ENCODE results near the gene PPP2R2D.

The PPP2R2D gene

GRCh38 chr10:132003282-132003924, 102.6 kb downstream of the PPP2R2D start:
- DNase-seq, result no peak

DNA sequence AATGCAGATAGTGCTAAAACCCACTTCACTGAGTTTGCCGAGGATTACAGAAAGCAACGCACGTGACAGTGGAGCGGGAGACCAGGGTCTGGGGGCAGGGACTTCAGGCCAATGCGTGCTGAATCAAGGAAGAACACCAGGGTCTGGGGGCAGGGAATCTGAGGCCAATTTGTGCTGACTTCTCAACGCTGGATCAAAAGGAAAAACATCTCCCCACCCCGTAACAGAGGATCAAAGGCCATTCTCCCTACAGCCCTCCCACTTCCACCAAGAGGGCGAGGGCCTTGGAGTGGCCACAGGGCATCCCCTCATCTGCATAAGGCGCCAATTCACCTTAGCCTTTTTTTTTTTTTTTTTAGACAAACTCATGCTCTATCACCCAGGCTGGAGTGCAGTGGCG, 103.2 kb downstream of the PPP2R2D start:
- DNase-seq, result no peak

GRCh38 chr10:132005147-132005546, 104.3 kb downstream of the PPP2R2D start:
- DNase-seq, result no peak

DNA sequence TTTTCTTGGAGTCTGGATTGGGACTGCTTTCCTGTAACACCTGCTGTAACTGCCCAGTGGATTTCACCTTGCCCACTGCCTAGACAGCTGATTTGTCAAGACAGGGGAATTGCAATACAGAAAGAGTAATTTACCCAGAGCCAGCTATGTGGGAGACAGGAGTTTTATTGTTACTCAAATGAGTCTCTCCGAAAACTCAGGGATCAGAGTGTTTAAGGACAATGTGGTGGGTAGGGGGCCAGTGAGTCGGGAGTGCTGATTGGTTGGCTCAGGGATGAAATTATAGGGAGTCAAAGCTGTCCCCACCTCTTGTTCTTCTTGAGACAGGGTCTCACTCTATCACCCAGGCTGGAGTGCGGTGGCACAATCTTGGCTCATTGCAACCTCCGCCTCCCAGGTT, 106.2 kb downstream of the PPP2R2D start:
- no peak for DNase-seq

GRCh38 chr10:132007681-132008080, 106.9 kb downstream of the PPP2R2D start:
- no peak for DNase-seq
